Esophagus muscularis mucosa (tissue), 4 donors: Measurements from ENCODE around the gene GPSM1. TPM values are rescaled to one million over a fixed set of nuclear protein-coding genes. Genes with fewer than 3 reads are reported as not detected.
"Not testable (repeated sequence)": the region's sequence is repeated elsewhere in the genome, so short reads cannot be mapped to it uniquely, and the experiment has no call there.

Experiments
- DNase-seq: peaks from one replicate; pipeline ENCODE4 v3.0.0-alpha.2; 2017; ENCODE audit errors: extremely low spot score
- H3K27ac ChIP-seq, 4 donors: fragments of 200-600 bp; sonication (generic); replicated peaks in 1 of 4; 1 replicate in 3 of 4; 2 replicates in 1 of 4; pipeline ENCODE4 v1.5.1; 2016 to 2019; ENCODE audit warnings: mild to moderate bottlenecking in 1 of 4
- H3K27me3 ChIP-seq, 4 donors: fragments of 200-600 bp; sonication (generic); one replicate each; pipeline versions ENCODE4 v1.5.1 to v1.6.0; 2016 to 2019
- H3K36me3 ChIP-seq, 4 donors: fragments of 200-600 bp; sonication (generic); one replicate each; pipeline ENCODE4 v1.5.1; 2016 to 2019
- H3K4me1 ChIP-seq, 4 donors: fragments of 200-600 bp; sonication (generic); one replicate each; pipeline ENCODE4 v1.5.1; 2016 to 2019
- H3K4me3 ChIP-seq, 4 donors: fragments of 200-600 bp; sonication (generic); 1 replicate in 2 of 4; 2 replicates in 2 of 4; pipeline ENCODE4 v1.5.1; 2016 to 2019; ENCODE audit warnings: mild to moderate bottlenecking in 4 of 4, moderate library complexity in 1 of 4
- H3K9me3 ChIP-seq, 4 donors: fragments of 200-600 bp; sonication (generic); 1 replicate in 3 of 4; 2 replicates in 1 of 4; pipeline ENCODE4 v1.5.1; 2016 to 2019
- EP300 ChIP-seq: sonication (generic); formaldehyde crosslinking; IDR thresholded peaks from one replicate; pipeline ENCODE4 v1.6.1; 2017; ENCODE audit warnings: antibody characterized with exemption
- POLR2A ChIP-seq: fragments of 450-650 bp; IDR thresholded peaks from one replicate; pipeline ENCODE4 v1.6.1; 2017; ENCODE audit warnings: antibody characterized with exemption, moderate library complexity, mild to moderate bottlenecking, low read depth
- POLR2AphosphoS5 ChIP-seq, 2 donors: sonication (generic); formaldehyde crosslinking; IDR thresholded peaks; one replicate each; pipeline ENCODE4 v1.6.1; 2017; ENCODE audit warnings: antibody characterized with exemption in 2 of 2
- WGBS: methylation state at CpG from one replicate; pipeline ENCODE4 v1.1.5; 2018; 5-methylcytosine and 5-hydroxymethylcytosine counted together
- intact Hi-C: fragments of 100-400 bp; cut with DNase I; formaldehyde crosslinking; loops from one replicate; pipeline ENCODE4 v1.15.1; 2023
- total RNA-seq, 4 donors: library from RNA; depleted of rRNA; stranded (reverse); fragments of >200 nt; gene quantifications; one replicate each; pipeline versions ENCODE4 v1.1.0 to v1.2.1, GENCODE V29; 2016
- TF ChIP-seq, protein P1 (sequence below), 3 experiments: fragments of 200-600 bp in 2 of 3; fragments of 450-650 bp in 1 of 3; sonication (generic) in 2 of 3; IDR thresholded peaks; one replicate each; pipeline ENCODE4 v1.5.1; 2017 to 2019; ENCODE audit warnings: antibody characterized with exemption in 3 of 3, mild to moderate bottlenecking in 2 of 3, moderate library complexity in 1 of 3

The GPSM1 gene
- total RNA-seq, 4 donors from 2014 or later: 8.3 to 18.5 (median 16.3) TPM

- intact Hi-C loops: no loop called here
- 79% methylated on average over 24 of the region's 34 CpGs for WGBS
- H3K4me1 ChIP-seq: peaks cover 17 to 37% (median 29%) of the 10 kb centered on the region in 4 donors
- H3K27ac ChIP-seq: no peak overlapping the region
- H3K4me3 ChIP-seq: no peak overlapping the region
- H3K27me3 ChIP-seq: no peaks in the 10 kb centered on the region
- no peaks in the 10 kb centered on the region for H3K9me3 ChIP-seq
- TF ChIP-seq EP300: no peak
- H3K36me3 ChIP-seq: peaks cover 0 to 25% (median 16%) of the 10 kb centered on the region in 4 donors
- no peak for DNase-seq
Measured at GRCh38 chr9:136347472-136348256, 20.3 kb downstream of the GPSM1 start.

- TF ChIP-seq POLR2AphosphoS5 (IDR thresholded peaks at IDR 0.05) (no peak), EP300 (no peak), POLR2A (no peak)
- TF ChIP-seq, protein P1, sequence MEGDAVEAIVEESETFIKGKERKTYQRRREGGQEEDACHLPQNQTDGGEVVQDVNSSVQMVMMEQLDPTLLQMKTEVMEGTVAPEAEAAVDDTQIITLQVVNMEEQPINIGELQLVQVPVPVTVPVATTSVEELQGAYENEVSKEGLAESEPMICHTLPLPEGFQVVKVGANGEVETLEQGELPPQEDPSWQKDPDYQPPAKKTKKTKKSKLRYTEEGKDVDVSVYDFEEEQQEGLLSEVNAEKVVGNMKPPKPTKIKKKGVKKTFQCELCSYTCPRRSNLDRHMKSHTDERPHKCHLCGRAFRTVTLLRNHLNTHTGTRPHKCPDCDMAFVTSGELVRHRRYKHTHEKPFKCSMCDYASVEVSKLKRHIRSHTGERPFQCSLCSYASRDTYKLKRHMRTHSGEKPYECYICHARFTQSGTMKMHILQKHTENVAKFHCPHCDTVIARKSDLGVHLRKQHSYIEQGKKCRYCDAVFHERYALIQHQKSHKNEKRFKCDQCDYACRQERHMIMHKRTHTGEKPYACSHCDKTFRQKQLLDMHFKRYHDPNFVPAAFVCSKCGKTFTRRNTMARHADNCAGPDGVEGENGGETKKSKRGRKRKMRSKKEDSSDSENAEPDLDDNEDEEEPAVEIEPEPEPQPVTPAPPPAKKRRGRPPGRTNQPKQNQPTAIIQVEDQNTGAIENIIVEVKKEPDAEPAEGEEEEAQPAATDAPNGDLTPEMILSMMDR (IDR thresholded peaks at IDR 0.05): no peak
- intact Hi-C loops: no loop called here
- H3K27me3 ChIP-seq: no peaks in the 10 kb centered on the region
- DNase-seq: no peak
- peaks cover 0 to 25% (median 16%) of the 10 kb centered on the region in 4 donors for H3K36me3 ChIP-seq
- no peaks in the 10 kb centered on the region for H3K9me3 ChIP-seq
- H3K4me3 ChIP-seq: no peak overlapping the region
- H3K4me1 ChIP-seq: peaks cover 12 to 29% (median 22%) of the 10 kb centered on the region in 4 donors
- WGBS: 100% methylated on average over 3 of the region's 14 CpGs
- no peak overlapping the region for H3K27ac ChIP-seq
Measured at GRCh38 chr9:136348691-136349090, 21.4 kb downstream of the GPSM1 start.

GRCh38 chr9:136349546-136349945 is 22.2 kb downstream of the GPSM1 start:
- Histone ChIP-seq H3K9me3 (no peaks in the 10 kb centered on the region), H3K27ac (no peak overlapping the region), H3K36me3 (peaks cover 0 to 25% (median 16%) of the 10 kb centered on the region in 4 donors), H3K4me1 (peaks cover 16 to 38% (median 29%) of the 10 kb centered on the region in 4 donors), H3K27me3 (no peaks in the 10 kb centered on the region), H3K4me3 (no peak overlapping the region)
- no peak for DNase-seq
- no peak for TF ChIP-seq POLR2A
- TF ChIP-seq, protein P1 (IDR thresholded peaks at IDR 0.05): no peak
- no peak for TF ChIP-seq EP300
- no CpG with 5 or more reads among the region's 24 CpGs for WGBS
- intact Hi-C loops: no loop called here

DNA sequence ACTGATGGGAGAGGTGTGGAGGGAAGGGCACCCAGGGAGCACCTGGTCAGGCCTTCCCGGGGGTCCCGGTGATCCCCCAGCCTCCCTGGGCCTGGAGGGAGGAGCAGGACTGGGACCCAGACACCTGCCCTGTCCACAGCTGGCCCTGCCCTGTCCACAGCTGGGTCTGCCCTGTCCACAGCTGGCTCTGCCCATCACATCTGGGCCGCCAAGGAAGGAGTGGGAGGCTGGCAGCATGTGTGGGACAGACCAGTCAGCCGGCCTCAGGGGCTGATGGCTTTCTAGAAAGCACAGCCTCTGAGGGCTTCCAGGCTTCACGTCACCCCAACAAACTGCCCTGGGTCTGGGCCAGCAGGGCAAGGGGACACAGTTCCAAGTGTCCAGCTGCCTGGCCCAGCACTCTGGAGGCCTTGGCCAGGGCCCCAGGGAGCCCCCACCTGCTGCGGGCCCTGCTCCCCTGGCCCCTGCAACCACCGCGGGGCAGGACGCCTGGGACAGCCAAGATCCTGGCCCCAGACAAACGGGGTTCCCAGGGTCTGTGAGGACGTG is 24.0 kb downstream of the GPSM1 start:
- Histone ChIP-seq H3K27me3 (no peaks in the 10 kb centered on the region), H3K4me1 (peaks cover 19 to 36% (median 25%) of the 10 kb centered on the region in 4 donors), H3K27ac (no peak overlapping the region), H3K36me3 (peaks cover 0 to 32% (median 23%) of the 10 kb centered on the region in 4 donors), H3K9me3 (no peaks in the 10 kb centered on the region), H3K4me3 (no peak overlapping the region)
- 77% methylated on average over 2 of the region's 11 CpGs for WGBS
- no peak for DNase-seq
- TF ChIP-seq EP300 (no peak), POLR2A (no peak), POLR2AphosphoS5 (IDR thresholded peaks at IDR 0.05) (no peak)
- TF ChIP-seq, protein P1 (IDR thresholded peaks at IDR 0.05): no peak
- intact Hi-C loops: no loop called here

DNA sequence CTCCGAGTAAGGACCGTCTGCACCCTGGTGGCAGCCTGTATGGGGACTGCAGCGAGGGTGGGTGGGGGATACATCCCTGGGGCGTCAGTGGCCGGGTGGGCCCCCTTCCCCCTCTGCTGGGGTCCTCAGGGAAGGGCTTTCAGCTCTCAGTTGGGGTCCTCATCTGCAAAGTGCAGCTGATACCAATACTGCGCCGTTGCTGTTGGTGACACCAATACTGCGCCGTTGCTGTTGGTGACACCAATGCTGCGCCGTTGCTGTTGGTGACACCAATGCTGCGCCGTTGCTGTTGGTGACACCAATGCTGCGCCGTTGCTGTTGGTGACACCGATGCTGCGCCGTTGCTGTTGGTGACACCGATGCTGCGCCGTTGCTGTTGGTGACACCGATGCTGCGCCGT is 24.5 kb downstream of the GPSM1 start:
- DNase-seq, H3K9me3 ChIP-seq, H3K4me3 ChIP-seq, intact Hi-C loops, H3K27me3 ChIP-seq, H3K27ac ChIP-seq: not testable (repeated sequence)
- WGBS: no CpG with 5 or more reads among the region's 24 CpGs
- peaks cover 0 to 38% (median 29%) of the 10 kb centered on the region in 4 donors for H3K36me3 ChIP-seq
- H3K4me1 ChIP-seq: peaks cover 18 to 33% (median 21%) of the 10 kb centered on the region in 4 donors
